Measurements from ENCODE around the gene NAALADL1.
"Not testable (repeated sequence)": the region's sequence is repeated elsewhere in the genome, so short reads cannot be mapped to it uniquely, and the experiment has no call there.

NAALADL1 gene

DNA sequence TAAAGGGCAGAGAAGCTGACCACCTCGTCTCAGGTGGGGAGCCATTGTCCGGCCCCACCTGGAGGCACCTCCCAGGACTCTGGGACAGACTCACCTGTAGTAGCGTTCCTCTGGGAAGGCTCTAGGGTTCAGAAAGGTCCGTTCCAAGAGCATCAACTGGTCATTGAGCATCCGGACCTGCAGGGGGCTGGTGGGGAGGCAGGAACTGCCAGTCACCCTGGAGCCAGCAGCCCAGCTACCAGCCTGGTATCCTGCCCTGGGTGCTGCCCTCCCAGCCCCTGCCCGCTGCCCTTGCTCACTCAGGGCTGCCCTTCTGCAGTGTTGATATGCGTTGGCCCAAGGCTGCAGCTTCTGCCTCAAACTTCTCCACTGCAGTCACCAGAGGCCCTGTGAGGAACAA is 12.6 kb downstream of the NAALADL1 start:
- FAIRE-seq: no peak

DNA sequence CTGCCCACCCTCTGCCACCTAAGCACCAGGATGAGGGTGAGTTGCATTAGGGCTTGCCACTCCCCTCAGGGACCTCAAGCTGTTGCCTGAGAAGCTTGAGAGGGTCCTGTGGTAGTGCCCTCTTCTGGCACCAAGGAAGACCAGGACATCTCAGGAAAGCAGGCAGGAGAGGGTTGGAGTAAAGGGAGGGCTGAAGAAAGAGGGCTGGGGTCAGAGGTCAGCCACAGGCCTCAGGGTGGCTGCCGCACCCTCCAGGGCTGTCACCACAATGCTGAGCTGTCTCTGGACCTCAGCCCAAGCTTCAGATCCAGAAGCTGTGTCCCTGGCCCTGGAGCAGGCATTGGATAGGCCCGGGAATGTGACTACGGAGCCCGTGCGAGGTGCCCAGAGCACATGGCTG is 13.3 kb downstream of the NAALADL1 start:
- no peak for FAIRE-seq

DNA sequence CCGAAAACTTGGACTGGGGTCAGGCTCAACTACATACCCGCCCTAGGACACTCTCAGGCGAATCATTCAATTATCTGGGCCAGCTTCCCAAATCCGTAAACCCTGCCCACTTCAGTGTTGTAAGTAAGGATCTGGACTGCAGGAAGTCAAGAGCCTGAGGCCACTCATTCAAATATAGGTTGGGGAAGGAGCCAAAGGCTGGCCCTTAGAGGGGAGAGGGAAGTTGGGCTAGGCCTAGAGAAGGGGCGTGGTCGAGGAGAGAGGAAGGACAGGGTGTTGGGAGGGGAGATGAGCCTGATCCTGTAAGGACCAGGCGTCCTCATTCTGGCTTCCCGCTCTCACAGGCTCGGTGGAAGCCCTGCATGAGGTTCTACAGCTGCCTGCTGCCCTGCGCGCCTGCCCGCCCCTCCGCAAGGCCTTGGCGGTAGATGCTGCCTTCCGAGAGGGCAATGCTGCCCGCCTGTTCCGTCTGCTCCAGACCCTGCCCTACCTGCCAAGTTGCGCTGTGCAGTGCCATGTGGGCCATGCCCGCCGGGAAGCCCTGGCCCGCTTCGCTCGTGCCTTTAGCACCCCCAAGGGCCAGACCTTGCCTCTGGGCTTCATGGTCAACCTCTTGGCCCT is 14.4 kb downstream of the NAALADL1 start:
- FAIRE-seq: no peak

DNA sequence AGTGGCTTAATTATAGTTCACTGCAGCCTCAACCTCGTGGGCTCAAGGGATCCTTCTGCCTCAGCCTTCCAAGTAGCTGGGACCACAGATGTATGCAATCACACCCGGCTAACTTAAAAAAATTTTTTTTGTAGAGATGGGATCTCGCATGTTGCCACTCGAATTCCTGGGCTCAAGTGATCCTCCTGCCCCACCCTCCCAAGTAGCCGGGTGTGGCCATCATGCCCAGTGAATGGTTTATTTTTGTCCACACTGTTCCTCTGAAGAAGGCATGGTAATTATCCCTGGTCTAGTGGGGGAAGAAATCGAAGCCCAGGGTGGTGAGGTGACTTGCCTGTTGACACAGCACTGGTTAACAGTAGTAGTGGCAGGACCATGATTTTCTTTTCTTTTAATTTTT is 15.5 kb downstream of the NAALADL1 start:
- FAIRE-seq: no peak

DNA sequence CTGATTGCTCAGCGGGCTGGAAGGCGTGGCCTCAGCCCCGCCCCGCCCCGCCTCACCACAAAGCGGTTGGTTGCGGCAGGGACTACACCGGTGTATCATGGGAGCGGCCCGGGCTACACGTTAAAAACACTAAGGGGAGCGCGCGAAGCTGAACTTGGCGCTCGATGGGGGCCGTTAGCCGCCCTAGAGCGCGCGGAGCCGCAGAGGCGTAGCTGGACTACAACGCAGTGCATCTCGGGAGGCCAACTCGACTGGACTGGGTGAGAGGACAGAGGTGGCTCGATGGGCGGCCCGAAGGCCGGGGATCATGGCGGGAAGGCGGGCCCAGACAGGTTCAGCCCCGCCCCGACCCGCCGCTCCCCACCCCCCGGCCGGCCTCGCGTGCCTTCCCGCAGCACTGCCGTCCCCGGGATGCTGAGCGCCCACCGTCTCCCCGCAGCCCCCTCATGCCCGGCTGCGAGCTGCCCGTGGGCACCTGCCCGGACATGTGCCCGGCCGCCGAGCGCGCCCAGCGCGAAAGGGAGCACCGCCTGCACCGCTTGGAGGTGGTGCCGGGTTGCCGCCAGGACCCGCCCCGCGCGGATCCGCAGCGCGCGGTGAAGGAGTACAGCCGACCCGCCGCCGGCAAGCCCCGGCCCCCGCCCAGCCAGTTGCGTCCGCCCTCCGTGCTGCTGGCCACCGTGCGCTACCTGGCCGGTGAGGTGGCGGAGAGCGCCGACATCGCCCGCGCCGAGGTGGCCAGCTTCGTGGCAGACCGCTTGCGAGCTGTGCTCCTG is 17.3 kb downstream of the NAALADL1 start, which contains the start of gene SAC3D1:
SAC3D1 (plus strand) TSS at position 364 of the 776 bp plus-strand sequence; CDS start at position 447, 83 bp downstream.
- FAIRE-seq: peak; percentile 97

DNA sequence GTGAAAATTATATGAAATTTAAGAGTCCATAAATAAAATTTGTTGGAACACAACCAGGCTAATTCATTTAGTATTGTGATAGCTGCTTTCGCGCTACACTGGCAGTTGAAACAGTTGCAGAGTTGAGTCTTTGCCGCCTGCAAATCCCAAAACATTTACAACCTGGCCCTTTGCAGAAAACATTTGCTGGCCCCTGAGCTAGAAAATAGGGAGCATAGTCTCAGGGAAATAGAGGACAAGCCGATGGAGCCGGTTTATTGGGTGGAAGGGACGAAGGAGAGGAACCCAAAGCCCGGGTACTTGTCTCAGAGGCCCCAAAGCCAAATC is 17.9 kb downstream of the NAALADL1 start:
- no peak for FAIRE-seq

DNA sequence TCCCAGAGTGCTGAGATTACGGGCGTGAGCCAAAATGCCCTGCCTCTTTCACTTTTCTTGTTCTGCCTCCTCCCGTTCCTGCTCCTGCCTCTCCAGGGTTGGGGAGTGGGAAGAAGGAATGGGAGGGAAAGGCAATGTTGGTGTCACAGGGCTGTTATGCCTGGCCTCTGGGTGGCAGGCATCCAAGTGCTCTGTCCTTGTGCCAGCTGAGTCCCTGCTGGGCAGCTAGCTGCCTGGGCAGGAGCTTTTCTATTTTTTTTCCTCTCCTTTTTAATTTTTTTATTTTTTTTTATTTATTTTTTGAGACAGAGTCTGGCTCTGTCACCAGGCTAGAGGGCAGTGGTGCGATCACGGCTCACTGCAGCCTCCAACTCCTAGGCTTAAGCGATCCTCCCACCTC is 21.4 kb downstream of the NAALADL1 start:
- no peak for FAIRE-seq

DNA sequence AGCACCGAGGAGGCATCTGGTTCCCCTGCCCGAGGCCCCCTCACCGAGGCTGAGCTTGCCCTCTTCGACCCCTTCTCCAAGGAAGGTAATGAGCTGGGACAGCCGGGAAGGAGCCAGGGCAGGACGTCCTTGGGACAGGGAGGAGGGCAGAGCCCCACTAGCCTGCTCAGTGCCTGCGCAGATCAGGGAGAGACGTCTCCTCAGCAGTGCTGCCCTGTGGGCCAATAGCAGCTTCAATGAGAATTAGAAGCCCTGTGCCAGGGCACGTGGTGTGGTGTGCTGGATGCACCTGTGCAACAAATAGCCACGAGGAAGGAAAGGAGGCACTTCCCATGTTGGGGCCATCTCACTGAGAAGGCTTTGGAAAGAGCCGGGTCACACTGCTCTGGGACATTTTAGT is 22.8 kb downstream of the NAALADL1 start:
- no peak for FAIRE-seq

DNA sequence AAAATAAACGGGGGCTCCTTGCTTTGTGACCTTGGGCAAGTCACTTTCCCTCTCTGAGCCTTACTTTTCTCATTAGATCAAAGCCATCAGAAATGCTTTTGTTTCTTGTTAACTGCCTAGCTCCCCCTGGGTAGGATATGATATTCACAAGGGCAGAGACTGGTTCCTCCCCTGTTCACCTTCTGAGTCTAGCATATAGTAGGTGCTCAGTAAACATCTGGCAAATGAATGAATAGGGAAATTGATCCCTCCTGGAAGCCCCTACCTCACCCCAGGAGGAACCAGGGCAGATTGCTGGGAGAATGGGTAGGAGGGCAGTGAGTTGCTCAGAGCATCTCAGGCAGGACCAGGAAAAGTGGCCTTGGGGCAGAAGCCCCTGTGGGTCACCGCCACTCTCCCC is 23.9 kb downstream of the NAALADL1 start:
- no peak for FAIRE-seq

DNA sequence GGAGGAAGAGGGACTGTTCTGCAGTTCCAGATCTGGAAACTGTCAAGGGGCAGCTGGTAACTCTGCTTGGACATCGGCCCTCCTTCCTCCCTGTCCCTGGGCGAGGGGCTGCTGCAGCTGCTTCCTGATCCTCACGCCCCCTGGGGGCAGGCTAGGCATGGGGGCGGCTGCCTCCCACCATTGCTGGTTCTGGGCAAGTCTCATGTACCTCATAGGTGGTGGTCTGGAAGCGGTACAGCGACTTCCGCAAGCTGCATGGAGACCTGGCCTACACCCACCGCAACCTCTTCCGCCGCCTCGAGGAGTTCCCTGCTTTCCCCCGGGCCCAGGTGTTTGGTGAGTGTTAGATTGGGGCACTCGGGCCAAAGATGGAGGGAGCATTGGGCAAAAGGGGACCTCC is 26.1 kb downstream of the NAALADL1 start:
- FAIRE-seq: no peak

DNA sequence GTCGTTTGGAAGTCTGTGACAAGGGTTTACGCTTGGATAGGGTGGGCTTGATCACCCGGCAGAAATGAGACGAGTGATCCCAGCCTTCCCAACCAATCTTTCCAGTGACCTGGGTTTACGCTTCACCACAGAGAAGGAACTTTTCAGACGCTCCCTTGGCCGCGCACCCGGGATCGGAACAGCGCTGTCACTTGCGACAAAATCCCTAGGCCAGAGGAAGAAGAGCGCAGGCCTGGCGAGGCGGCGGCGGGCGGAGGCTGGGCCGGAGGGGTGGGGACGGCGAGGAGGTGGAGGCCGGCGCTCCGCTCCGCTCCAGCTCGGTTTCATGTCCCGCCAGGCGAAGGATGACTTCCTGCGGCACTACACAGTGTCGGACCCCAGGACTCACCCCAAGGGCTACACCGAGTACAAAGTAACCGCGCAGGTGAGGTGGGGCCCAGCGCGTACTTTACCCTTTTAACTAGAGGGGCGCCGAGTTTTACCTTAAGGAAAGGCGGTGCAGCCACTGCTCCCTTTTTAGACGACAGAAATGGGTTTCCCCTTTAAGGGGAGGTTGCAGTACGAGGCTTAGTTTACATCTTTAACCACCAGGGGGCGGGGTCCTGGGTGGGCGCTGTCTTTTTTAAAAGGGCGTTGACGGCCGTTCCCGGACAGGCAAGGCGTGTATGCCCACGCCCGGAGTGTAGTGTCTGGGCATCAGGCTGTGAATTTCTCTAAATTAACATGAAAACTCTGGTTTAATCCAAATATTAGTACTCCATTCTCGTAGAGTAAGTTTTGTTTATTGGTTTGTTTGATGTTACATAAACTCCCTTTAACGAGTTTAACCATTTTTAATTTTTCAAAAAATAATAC is 30.9 kb downstream of the NAALADL1 start, which contains the start of gene SNX15:
SNX15 (plus strand) TSS at position 227 of the 855 bp plus-strand sequence; CDS start at position 326, 99 bp downstream.
- no peak for FAIRE-seq

DNA sequence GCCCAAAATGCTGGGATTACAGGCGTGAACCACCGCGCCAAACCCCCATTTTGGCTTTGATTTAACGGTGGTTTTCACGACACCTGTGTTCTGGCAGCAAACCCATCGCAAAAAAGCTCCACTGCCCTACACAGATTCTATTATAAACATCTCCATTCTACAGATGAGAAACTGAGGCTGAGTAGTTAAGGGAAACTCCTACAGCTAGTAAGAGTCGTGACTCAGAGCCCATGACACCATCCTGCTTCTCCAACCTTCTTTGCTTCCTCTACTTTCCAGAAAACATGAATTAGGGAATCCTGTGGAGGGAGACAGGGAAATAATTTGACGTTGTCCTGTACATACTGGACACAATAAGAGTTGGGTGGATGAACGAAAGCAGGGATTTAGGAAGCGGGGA is 31.5 kb downstream of the NAALADL1 start:
- FAIRE-seq: no peak

DNA sequence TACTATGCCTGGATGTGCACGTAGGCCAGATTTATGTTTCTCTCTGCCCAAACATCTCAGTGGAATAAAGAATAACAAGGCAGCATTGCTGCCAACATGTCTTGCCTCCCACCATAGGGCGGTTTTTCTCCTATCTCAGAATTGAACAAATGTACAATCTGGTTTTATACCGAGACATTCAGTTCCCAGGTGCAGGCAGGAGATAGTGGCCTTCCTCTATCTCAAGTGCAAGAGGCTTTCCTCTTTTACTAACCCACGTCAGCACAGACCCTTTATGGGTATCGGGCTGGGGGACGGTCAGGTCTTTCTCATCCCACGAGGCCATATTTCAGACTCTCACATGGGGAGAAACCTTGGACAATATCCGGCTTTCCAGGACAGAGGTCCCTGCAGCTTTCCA is 34.9 kb downstream of the NAALADL1 start:
- not testable (repeated sequence) for FAIRE-seq

DNA sequence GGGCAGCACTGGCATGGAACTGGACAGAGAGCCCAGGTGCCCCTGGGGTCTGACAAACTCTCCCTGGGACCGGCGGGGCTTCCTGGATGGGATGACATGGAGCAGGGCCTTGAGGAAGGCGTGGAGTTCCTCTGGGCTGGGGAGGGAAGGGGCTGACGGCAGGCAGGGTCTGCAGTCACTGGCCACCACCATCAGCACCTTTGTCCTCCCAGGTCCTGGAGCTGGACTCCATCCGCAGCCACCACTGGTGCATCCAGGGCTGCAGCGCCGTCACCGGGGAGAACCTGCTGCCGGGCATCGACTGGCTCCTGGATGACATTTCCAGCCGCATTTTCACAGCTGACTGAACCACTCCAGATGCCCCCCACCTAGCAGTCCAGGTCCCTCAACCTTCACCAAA is 36.8 kb downstream of the NAALADL1 start:
- no peak for FAIRE-seq

DNA sequence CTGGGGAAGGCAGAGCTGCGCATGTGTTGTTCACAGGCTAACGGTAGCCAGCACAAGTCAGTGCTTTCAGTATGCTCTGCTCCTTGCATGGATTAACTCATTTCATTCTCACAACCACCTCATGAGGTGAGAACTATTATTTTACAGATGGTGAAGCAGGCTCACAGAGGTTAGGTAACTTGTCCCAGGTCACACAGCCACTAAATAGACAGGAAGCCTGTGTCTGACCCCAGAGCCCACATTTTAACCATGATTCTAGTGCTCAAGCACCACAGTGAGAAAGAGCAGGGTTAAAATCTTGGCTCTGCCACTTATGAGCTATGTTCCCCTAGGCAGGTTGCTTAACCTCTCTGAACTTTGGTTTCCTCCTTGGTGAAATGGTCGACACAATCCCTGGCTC is 37.4 kb downstream of the NAALADL1 start:
- no peak for FAIRE-seq

DNA sequence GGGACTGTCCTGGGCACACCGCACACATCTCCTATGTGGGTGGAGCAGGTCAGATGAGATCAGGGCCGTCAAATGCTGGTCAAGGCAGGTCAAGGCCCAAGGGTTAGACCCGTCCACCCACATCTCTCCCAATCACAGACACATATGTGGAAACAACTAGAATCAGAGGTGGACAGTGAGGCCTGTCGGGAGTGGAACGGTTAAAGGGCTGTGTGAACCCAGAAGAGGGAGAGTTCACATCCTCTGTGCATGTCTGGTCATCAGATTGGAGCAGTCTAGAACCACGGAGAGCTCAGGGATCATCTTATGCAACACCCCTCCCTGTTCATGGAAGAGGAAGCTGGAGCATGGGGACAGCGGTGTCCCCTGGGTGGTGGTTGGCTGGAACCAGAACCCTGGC is 38.5 kb downstream of the NAALADL1 start:
- no peak for FAIRE-seq

DNA sequence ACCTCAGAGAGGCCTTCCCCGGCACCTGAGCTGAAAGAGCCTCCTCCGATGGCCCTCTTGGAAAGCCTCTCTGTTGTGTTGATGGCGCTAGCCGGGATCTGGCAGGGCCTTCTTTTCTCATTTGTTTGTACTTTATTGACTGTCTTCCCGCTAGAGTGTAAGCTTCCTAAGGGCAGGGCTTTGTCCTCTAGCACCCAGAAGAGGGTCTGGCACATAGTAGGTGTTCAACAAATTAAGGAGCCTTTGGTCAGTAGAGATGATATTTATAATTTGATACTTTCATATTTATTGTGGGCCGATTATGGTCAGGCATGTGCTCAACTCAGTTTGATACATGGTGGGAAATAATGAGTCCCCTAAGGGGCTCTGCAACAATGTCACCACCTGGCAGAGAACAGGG is 40.4 kb downstream of the NAALADL1 start:
- FAIRE-seq: no peak

DNA sequence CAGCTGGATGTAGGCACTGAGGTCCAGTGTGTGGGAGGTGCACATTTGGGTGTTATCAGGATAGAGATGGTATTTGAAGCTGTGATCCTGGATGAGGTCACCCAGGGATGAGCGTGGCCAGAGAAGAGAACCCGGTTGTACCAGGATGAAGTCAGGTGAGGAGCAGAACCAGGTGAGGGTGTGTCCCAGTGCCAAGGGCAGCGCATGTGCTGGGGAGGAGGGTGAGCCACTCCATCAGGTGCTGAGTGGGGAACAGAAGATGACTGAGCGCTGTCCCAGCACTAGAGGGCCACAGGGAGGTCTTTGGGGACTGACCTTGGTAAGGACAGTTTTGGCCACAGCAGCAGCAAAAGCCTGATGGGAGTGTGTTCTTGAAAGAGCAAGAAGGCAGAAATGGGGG is 41.6 kb downstream of the NAALADL1 start:
- FAIRE-seq: no peak

DNA sequence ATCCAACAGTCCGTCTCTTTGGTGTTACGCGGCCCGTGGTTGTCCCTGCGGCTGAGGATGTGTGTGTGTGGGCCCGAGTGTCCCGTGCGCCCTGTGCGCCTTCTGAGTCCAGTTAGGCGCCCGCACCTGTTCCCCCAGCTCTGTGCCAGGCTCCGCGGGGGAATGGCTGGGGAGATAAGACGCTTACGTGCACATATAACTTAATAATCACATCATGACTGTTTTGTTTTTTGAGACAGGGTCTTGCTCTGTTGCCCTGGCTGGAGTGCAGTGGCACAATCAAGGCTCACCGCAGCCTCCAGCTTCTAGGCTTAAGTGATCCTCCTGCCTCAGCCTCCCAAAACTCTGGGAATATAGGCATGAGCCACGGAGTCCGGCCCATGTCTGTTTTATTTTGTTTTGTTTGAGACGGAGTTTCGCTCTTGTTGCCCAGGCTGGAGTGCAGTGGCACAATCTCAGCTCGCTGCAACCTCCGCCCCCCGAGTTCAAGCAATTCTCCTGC is 43.6 kb downstream of the NAALADL1 start:
- no peak for FAIRE-seq

DNA sequence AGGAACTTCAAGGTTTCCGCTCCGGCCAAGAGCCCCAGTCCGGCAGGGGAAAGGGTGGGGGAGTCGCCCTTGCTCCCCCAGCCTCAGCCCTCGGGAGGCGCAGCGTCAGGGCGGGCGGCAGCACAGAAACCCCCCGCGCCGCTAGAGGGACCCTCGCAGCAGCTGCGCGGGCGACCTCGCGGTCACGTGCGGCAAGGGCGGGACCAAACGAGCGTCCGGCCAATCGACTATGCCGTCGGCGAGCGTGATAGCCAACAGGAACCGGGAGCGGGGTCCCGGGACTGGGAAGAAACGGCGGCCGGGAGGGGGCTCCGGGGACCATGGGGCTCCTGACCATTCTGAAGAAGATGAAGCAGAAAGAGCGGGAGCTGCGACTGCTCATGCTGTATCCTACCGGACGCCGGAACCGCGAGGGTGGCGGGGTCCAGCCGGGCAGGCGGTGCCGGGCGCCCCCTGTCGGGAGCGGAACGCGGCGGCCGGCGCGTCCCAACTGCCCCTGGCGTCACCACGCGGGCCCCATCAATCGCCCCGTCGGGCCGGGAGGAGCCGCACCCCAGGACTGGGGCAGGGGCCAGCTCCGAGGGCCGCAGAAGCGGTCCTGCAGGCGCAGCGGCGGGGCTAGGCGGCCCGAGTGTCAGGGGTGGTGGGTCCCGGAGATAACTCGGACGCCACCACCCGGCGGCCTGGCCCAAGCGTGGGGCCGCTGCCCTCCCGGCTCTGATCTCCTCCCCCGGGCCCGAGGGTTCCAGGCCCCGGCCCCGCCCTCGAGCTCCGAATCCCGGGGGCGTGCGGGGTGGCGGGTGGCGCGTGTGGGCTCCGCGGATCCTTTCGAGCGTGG is 44.2 kb downstream of the NAALADL1 start, which contains the start of gene ARL2:
ARL2 (plus strand) TSS at position 273 of the 838 bp plus-strand sequence; CDS start at position 321, 48 bp downstream.
- FAIRE-seq: no peak

DNA sequence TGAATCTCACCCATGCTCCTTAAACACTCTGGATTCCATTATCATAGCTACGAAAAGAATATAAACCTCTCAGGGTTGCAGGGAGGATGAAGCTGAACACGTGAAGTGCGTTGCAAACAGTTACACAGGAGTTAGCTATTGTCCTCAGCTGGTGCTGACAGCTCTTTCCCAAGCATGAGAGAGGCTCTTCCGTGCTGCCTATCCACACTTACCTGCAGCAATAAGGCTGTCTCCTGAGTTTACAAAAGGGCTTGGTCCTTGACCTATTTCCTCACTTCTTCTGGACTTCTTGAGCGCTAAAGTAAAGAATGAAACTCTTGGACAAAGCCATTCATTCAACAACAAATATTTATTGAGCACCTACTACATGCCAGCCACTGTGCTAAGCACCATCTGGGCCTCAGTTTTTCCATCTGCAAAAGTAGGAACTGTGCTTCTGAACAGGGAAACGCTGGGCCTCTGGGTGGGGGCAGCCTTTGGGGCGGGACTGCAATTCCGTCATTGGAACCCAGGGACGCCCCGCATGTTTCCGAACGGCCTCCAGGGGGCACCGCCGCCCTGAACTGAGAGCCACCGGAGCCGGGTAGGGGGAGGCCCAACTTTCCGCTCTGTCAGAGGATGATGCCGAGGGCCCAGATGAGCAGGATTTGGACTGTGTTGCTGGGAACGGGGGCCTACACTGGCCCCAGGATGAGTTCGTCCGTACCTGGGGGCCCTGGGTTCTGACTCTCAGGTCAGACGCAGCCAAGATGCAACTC is 45.0 kb downstream of the NAALADL1 start:
- no peak for FAIRE-seq

DNA sequence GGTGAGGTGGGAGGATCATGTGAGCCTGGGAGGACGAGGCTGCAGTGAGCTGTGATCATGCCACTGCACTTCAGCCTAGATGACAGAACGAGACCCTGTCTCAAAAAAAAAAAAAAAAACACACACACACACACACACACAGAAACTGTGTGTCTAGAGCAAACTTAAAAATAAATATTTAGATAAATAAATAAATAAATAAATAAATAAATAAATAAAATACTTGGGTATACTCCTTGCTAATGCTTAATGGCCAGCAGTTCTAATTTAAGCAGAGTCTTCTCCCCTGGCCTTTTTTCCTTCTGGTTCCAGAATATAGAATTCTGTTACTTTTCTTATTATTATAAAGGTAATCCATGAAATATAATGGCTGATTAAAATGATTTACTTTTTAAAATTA is 49.5 kb downstream of the NAALADL1 start:
- no peak for FAIRE-seq
